ENCODE measurements around the gene GADD45G.

Gene GADD45G

DNA sequence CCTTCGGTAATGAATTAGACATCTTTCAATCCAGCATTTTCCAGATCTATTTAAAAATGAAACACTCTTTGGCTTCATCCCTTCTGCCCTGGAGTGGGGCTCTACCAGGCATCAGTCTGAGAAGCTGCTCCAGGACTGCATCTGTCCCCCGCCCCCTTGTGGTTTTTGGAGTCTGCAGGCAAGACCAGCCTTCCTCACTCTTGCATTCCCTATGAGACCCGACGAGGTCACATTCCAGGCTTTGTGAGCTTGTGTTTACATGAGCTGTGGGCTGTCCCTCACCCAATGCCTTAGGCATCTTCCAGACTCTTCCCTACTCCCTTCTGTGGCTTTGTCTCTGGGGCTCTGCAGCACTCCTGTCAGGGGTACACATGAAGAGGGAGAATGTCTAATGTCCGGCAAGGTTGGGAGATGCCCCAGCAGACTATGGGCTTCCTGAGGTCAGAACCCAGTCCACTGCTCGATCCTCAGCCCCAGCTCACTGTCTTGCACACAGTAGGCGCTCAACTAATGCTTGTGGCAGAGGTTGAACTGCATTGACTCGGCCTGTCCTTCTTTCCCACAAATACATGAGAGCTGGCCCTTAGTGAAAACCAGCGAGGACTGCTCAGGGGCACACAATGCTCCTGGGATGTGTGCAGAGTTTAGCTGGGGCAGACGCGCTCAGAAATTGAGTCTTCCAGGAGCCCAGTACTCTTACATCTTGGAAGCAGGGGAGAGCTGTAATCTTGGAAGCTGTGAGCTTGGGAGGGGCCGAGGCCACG is 11.7 kb upstream of the GADD45G start:
- no peak for DNase-seq

DNA sequence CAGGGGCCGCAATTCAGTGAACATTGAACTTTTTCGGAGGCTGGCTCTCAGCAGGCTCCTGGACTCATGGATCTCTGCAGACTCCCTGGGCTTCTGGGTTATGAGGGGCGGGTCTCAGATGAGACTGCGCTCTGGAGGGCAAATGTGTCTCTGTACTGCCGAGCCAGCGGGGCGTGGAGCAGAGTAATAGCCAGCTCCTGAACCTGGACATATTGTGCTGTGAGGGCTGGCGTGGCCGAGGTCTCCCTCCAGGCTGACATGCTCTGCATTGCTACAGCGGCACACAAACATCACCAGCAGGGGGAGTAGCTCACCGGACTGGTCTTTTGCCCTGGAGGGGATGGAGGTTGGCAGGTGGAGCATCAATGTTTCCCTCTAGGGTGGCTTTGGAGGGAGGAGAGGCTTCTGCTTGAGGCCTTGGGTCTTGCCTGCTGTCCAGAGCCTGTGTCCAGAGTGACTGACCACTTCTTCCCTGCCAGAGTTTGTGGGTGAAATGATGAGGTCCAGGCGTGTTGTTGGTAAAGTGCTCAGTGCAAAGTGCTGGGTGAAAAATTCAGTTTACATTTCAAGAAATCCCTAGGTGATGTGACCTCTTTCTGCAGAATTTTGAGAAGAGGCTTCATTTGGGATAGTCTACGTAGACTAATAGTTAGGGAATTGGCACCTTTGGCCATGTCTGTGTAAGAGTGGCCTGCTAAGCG is 10.9 kb upstream of the GADD45G start:
- DNase-seq = peak; percentile 68

DNA sequence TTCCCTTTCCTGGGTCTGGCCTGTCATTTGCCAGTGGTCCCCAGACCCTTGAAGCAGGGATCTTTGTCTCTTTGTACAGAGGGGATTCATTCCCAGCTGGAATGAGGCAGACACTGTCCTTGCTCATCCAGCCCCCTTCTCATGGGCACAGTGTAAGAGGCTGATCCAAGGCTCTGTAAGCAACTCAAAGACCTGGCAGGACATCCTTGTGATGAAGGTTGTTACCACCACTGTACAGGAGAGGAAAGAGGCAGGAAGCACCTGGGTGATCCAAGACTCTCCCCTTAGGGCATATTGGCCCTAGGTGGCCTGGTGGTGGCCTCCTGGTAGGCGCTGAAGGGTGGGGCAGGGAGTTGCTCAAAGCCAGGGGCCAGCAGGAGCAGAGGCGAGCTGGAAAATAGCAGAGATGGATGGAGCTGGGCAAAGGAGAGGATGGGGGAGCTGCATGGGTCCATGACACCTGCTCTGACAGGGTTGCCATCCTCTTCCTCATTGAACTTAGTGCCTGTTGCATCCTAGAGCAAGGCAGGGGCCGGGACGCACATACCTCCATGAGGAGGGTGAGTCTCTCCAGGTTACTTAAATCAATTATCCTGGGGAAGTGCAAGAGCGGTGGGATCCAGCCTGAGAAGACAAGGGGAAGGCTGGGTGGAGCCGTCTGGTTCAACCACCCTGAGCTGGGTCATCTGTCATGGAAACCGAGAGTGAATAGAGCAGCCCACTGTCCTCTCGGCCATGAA is 9.8 kb upstream of the GADD45G start:
- no peak for DNase-seq

DNA sequence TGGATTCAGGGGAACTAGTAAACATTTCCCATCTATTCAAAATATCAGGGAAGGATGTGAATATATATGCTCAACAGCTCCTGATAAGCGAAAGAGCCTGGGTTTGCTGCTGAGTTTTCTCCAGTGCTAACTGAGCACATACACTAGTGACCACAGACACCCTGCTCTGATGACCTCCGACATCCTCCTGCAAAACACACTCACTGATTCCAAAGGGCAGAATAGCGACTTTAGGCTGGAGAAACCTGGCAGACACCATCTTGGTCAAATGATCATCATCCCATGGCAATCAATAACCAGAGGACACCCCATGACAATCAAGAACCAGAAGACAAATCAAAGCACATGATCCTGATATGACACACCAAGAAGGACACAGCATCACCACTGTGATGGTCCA is 9.2 kb upstream of the GADD45G start:
- no peak for DNase-seq

DNA sequence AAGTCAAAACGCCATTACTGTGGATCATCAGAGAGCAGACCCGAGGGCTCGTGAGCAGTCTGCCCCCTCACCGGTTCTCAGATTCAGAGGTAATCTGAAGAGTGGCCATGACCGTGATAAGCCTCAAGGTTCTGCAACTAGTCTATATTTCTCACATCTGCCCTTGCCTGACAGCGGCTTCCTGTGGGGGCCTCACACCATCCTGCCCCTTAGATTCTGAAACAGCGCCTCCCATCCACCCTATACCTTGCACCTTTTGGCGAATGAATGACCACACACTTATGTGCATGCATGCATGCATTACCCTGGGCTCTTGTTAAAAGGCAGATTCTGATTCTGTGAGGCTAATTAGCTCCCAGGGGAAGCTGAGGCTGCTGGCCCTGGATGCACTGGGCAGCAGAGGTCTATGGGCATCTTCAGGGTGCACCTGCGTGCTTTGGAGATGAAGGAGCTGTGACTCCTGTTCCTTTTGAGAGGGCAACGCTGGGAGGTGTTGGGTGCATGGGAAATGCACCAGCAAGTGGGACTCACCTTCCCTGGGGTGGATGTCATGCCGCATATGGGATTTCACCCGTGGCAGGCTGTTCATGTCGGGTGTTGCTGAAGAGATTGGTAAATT is 7.8 kb upstream of the GADD45G start:
- no peak for DNase-seq

DNA sequence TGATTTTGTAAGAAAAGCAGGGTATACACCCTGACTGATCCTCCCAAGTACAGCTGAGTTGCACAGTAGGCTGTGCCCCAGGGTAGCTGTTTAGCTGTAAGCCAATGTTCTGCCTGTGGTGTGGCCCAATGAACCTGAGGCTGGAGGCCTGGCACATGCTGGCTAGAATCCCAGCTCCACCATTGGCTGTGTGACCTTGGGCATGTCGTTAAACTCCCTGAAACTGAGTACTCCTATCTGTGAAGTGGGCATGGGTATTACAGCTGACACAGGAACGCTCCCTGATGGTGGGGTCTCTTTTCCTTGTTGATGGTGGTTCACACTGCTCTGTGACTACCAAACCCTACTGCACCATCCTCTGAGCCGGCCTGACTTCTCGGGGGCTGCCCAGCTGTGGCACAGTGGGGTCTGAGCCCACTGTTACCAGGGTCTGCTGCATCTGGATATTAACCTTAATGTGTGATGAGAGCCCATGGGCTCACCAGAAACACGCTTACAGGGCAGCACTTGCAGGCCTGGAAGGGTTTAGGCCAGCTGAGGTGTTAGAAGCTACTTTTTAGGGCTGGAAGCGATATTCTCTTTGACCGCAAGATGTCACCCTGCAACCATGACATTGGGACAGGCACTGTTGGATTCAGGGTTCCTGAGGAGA is 7.0 kb upstream of the GADD45G start:
- peak; percentile 61 for DNase-seq

DNA sequence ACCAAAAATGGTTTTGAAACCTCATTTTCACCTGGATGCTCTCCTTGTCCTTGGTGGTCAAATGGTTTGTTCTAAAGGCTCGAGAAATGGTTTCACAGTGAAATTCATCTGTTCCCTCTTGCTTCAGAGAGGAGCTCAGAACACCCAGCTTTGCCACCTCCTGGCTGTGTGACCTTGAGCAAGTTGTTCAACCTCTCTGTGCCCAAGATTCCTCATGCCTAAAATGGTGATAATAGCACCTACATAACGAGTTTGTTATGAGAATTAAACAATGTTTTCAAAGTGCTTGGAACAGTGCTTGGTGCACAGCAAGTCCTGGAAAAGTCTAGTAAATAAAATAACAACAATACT is 6.5 kb upstream of the GADD45G start:
- no peak for DNase-seq

DNA sequence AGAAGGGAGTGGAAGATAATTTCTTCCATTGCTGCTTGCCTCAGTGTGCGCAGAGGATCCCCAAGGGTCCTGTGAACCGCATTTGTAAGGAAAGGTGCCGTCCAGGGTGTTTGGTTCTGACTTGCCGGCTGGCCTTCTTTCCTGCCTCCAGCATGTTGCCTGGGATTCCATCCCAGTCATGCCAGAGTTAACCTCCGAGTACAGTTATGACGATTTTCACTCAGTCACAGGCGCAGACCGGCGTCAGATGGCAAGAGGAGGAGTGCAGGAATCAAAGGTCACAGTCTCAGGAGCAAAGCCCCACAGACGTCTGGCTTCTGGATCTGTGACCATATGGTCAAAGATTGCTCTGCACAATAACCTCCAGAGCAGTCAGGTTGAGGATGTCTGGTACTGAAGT is 5.9 kb upstream of the GADD45G start:
- no peak for DNase-seq

DNA sequence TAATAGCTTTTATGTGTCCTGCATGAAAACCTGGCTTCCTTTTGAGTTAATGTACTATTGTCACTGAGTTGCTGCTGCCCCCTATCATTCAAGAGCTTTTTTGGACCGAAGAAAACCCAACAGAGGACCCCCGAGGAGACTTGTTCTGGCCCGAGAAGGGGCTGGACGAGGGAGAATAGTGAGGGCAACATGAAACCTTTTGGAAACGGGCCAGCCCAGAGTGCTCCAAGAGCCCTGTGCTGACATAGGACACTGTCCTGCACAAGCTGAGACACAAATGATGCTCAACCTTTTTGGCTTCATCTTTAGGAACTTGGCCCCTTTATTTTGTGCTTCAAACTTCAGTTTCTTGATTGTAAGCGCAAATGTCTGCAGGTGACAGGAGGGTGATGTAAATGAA is 4.0 kb upstream of the GADD45G start:
- no peak for DNase-seq

DNA sequence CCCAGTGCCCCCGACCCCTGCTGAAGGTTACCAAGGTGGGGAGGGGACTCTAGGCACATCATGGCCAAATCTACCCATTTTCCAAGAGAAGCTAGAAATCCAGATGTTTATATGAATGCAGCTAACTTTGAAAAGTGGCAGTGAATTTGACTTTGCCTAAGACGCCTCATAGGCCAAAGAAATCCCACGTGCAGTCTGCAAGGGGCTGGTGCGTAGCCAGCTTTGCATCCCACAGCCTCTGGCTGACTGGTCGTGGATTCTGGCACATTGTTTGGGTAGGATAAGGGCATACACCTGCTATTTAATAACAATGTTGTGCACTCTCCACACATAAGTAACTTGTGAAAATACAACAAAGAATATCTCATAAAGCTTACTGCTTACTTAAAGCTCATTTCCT is 3.5 kb upstream of the GADD45G start:
- DNase-seq = no peak

DNA sequence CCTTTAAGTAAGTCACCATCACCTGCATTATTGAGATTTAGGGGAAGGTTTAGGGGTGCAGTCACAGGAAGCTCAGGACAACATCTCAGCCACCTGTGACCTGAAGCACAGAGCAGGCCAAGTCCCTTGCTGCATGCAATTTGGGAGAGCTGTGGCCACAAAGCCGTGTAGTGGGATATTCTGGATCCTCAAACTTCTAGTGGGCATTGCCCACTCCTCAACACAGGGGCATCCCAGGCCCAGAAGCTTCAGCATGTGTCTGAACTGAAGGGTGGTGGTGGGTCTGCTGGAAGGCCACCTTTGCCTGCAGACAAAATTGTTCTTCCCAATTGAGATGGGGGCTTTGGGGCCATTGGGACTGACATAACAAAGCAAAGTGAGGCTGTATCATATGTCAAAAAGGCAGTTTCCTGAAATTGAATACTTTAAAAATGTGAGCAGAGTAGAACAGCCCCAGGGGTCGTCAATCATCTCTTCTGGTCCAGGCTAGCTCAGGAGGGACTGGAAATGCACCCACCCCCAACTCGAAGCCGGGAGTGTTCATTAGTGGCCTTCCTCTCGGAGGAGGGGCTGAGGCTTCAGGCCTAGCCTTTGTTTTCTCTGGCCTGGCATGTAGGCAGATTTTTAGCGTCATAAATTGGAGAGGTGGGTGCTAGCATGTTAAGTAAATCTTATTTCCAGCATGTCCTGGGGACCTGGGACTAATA is 2.8 kb upstream of the GADD45G start:
- DNase-seq = no peak

DNA sequence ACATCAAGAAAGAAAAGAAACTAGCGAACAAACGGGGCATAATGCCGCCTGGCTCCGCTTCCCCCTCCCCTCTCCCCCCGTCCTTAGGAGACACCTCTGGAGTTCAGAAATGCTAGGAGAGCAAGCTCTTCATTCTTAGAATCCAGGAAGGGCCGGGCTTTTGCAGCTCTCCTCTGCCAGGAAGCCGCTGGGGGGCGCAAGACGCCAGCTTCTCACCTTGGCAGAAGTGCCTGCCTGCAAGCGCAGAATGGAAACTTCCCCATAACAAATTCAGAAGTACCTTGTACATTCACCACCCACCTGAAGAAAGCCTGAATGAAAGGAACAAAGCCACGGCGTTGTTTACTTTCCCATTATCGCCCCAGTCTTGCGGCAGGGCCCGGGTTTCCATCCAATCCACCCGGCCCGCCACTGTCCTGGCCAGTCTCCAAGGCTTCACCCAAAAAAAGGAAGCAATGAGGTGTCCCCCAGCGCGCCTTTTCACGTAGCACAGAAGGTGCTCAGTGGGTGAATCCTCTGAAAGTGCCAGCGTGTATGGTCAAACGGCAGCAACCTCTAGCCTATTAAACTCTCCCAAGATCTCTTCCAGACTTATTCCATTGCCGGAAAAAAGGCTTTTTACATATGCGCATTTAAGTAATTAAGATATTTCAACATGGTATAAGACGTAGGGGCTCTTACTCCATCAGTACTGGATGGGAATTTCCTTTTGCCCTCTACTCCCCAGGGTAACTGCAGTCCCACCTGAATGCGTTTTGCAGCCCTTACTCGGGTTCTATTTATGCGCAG is 1.6 kb upstream of the GADD45G start:
- DNase-seq = peak; percentile 93

DNA sequence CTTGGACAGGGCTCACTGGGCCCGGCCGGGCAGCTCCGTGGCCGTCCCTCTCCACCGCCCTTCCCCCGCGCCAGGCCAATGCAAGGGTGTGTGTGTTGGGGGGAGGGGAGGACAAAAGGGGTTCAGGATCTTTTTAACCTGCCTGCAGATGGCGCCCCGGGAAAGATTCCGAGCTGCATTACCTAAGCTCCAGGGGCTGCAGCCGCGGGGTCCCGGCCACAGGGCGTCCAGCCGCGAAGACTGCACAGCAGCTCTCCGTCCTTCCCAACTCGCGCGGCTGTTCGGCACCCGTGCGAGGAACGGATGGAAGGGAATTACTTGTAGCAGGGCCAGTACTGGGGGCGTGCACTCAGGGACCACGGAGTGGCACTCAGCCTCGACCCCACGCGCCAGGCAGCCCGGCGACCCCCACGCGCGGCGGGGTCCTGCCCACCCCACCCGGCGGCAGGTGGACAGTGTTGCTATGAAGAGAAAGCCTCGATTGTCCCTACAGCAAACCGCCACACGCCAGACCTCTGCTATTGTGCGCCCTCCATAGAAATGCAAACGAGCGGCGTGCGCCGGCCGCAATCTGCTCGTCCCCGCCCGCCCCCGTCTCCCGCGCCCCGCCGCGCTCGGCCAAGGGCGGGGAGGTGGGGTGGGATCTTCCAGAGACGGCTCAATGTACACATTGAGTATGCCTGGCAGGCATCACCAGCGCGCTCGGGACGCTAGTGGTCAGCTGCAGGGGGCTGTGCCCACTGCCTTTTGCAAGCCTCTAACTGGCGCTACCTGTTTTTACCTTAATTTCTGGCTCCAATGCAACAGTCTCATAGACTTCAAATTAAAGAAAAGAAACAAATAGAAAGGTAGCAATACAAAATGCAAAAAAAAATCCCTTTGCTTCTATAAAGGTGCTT is 796 bp upstream of the GADD45G start:
- peak; percentile 54 for DNase-seq

DNA sequence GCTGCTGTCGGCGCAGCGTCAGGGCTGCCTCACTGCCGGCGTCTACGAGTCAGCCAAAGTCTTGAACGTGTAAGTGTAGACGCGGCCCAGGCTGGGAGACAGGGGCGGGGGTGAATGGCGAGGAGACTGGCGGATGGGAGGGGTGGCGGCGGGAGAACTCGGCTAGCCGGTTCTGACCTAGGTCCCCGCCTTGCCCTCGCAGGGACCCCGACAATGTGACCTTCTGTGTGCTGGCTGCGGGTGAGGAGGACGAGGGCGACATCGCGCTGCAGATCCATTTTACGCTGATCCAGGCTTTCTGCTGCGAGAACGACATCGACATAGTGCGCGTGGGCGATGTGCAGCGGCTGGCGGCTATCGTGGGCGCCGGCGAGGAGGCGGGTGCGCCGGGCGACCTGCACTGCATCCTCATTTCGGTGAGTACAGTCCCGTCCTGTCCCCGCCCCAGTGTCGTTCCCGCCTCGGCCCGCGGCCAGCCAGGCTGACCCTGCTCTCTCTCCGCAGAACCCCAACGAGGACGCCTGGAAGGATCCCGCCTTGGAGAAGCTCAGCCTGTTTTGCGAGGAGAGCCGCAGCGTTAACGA is 745 bp downstream of the GADD45G start:
- DNase-seq = peak; percentile 69

DNA sequence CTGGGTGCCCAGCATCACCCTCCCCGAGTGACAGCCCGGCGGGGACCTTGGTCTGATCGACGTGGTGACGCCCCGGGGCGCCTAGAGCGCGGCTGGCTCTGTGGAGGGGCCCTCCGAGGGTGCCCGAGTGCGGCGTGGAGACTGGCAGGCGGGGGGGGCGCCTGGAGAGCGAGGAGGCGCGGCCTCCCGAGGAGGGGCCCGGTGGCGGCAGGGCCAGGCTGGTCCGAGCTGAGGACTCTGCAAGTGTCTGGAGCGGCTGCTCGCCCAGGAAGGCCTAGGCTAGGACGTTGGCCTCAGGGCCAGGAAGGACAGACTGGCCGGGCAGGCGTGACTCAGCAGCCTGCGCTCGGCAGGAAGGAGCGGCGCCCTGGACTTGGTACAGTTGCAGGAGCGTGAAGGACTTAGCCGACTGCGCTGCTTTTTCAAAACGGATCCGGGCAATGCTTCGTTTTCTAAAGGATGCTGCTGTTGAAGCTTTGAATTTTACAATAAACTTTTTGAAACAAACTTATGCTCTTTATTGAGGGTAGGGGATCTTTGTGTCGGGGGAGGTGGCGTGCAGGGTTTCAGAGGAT is 1.3 kb downstream of the GADD45G start:
- peak; percentile 44 for DNase-seq

DNA sequence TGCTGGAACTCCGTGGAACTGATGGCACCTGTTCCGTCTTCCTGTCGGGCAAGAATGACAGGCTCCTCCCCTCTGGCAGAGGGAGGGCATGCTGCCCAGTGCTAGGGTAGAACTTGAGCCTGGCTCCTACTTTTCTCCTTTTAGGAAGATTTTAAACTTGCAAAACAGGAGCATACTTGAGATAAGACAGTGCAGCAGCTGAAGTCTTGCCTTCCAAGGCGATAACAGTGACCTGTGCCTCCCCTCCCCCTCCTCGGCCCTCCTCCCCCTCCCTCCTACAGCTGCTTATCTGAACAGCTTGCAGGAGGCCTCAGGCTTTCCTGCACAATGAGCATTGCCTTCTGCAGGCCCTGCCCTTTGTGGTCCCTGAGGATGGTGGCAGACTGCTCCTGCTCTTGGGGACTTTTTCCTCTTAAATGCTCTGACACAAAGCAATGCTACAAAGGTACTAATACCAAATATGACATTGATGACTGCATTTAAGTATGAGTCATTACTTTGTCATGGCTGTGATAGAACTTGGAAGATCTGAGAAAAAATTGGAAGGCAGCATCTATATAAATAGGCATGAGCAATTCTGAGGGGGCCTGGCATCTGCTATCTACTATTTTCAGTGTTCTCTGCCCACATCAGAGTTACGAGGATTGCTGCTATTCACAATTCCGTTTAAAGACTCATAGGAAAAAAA is 2.0 kb downstream of the GADD45G start:
- DNase-seq = peak; percentile 31

DNA sequence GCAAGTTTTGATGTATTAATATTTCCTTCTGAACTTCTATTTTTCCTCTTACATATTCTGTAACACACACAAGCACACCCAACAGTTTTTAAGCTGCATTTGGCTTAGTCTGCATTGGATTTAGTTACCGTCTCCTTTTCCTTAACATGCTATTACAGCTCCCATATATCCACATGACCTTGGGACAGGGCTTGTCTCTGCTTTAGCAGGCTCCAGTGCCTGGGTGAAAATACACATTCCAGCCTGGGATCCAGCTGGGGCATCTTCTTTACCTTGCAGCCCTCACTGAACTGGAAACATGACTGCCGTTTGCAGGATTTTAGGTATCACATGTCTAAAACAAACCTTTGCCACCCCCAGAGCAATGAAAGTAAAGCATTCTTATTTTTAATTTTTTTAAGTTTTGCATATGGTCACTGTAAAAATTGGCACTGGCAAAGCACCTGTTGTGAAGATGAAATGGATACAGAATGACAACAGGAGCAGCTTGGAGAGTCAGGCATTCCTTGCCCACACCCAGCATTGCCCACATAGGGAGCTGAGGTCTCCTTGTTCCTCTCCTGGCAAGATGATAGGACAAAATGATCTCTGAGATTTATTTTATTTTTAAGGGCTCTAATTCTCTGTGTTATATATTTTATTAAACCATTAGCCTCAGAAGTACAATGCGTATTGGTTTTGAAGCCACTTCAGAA is 4.0 kb downstream of the GADD45G start:
- DNase-seq = no peak

DNA sequence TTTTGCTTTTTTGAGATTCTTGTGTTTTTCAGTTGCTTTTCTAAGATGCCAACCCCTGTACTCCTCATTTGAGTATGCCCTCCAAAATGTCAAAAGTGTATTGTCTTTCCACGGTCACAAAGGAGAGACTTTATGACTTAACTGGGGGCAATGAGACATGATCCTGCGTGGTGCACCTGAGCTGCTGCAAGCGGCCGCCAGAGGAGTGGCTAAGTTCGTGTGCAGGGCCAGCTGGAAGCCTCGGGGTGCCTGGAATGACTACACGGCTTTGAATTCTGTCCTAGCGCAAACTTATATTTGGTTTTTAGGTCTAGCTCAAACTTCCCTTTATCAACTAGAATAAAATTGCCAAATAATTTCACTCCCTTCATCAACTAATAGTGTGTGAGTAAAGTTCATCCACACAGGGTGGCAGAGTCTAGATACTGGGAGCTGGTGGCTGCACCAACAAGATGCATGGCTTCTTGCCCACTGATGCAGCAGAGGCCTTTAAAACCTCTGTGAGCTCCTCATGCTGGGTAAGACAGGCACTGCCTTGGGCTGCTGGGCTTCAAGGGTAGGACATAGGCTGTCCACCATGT is 4.7 kb downstream of the GADD45G start:
- no peak for DNase-seq
